Omental fat pad (tissue), 4 donors: ENCODE results near the gene PAX4. TPM values are rescaled to one million over a fixed set of nuclear protein-coding genes. Genes with fewer than 3 reads are reported as not detected.
A peak's percentile ranks its signal among the peaks of the same experiment; 100 is the strongest.

Experiments
- ATAC-seq: fragments of 150-250 bp; one replicate; pipeline ENCODE4 v1.9.1; 2016; ENCODE audit warnings: mild to moderate bottlenecking, moderate library complexity; ENCODE audit not compliant: low FRiP score
- DNase-seq: peaks from one replicate; pipeline ENCODE4 v3.0.0-alpha.2; 2019; ENCODE audit warnings: low spot score
- CTCF ChIP-seq, 3 donors: fragments of 450-650 bp; IDR thresholded peaks; one replicate each; pipeline ENCODE4 v1.5.1; 2016 to 2017; ENCODE audit warnings: antibody characterized with exemption in 3 of 3, mild to moderate bottlenecking in 3 of 3, moderate library complexity in 2 of 3
- total RNA-seq, 4 donors: library from RNA; depleted of rRNA; stranded (reverse); fragments of >200 nt; gene quantifications; one replicate each; pipeline ENCODE4 v1.1.0, GENCODE V29; 2016

PAX4 gene
- total RNA-seq, 4 donors from 2014 or later, result not detected

DNA sequence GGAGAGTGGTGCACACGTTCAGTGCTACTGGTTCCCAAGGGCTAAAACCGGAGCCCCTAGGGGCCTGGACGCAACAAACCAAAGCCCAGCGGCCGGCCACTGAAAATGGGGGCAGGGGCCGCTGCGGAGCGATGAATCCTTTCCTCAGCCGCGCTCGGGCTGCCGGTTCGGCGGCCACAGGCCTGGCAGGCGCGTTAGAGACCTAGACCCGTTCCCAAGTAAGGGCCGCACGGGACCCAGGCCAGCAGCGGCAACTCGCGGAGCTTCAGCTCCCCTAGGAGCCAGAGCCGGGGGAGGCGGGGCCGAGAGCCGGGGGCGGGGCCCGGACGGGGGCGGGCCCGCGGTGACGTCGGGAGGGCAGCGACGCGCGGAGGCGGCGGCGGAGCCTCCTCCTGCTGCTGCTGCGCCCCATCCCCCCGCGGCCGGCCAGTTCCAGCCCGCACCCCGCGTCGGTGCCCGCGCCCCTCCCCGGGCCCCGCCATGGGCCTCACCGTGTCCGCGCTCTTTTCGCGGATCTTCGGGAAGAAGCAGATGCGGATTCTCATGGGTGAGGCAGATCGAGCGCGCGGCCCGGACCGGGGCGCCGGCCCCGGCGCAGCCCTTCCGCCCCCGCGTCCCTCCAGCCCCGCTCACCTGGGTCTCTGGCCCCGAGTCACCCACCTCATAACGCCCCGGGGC is 29.8 kb downstream of the PAX4 start, which contains the start of gene ARF5:
Gene ARF5 (plus strand): TSS at position 393 of the 678 bp plus-strand sequence. CDS start 88 bp downstream, at position 481.
- TF ChIP-seq CTCF (IDR thresholded peaks at IDR 0.05), result no peak
- peak; percentile 86 for ATAC-seq
- DNase-seq, result peak; percentile 43

DNA sequence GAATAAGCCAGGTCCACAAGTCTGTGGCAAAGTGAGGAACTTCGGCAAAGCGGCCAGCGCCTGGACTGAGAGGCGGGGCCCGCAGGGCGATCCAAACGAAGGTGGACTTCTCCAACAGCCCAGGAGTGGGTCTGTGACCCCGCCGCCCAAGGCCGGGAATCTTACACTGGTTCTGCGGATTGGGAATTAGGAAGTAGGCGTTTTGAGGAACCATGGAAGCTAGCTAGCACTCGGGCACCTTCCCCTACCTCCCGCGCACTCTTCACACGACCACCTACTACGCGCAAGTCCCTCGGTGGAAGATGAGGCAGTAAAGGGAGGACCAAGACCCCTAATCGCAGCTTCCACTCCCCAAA is 30.3 kb downstream of the PAX4 start:
- no peak for ATAC-seq
- TF ChIP-seq CTCF (IDR thresholded peaks at IDR 0.05), result no peak
- DNase-seq, result no peak

GRCh38 chr7:127586346-127586745 is 31.6 kb downstream of the PAX4 start:
- TF ChIP-seq CTCF (IDR thresholded peaks at IDR 0.05), result no peak
- DNase-seq, result no peak
- no peak for ATAC-seq

- TF ChIP-seq CTCF (IDR thresholded peaks at IDR 0.05), result no peak
- DNase-seq, result peak; percentile 82
- ATAC-seq, result peak; percentile 72
Observed at GRCh38 chr7:127585044-127585953, 32.6 kb downstream of the PAX4 start, which contains the start of gene GCC1. Gene GCC1 (minus strand): TSS chr7:127585596. CDS start chr7:127585182, 414 bp downstream.

DNA sequence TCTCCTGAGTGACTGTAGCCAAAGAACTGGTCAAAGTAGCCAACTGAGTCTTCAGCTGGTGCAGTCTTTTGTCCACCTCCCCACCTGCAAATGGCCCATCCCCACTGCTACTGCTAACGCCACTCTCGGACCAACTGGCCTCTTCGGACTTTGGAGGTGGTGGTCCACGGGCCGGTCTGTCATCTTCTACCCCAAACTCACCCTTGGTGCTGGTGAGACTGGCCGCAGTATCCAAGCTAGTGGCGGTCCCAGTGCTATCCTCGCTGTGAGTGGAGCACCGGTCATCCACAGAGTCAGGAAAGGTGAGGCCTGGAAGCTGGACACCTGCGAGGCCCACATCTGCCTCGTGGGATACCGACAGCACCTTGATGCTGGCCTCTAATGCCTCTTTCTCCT is 33.3 kb downstream of the PAX4 start:
- TF ChIP-seq CTCF (IDR thresholded peaks at IDR 0.05), result no peak

DNA sequence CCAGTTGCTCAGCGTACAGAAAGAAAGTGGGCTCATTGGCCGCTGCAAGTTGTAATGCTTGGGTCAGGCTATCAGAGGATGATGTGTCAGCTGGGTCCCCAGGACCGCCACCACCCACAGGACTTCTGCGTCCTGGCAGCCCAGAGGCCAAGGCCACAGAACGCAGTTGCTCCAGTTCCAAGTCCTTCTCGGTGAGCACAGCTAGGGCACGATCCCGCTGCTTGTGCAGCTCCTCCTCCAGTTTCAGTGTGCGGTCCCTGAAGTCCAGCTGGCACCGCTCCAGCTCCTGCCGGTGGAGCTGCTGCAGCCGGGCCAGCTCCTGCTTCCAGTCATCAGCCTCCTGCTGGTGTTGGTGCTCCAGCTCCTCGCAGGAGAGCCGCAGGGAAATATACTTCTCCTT is 35.6 kb downstream of the PAX4 start:
- DNase-seq, result no peak
- ATAC-seq, result no peak
- no peak for TF ChIP-seq CTCF (IDR thresholded peaks at IDR 0.05)

More for the DNA sequence above, 33.3 kb downstream of the PAX4 start:
- DNase-seq (no peak), ATAC-seq (no peak)
